Activated T-cell treated with anti-CD3 and anti-CD28 coated beads, Interleukin-2, amount 50 U/mL, for 24 hours (primary cell): ENCODE results near the gene FBXO11.

Experiments used
- DNase-seq: peaks from one replicate; pipeline ENCODE4 v3.0.0-alpha.2; 2020
- H3K27ac Mint-ChIP-seq: 2 replicates; pipeline ENCODE4 v1.8.0; 2020; ENCODE audit warnings: mild to moderate bottlenecking, mixed read lengths
- H3K27me3 Mint-ChIP-seq: 2 replicates; pipeline ENCODE4 v1.8.0; 2020; ENCODE audit warnings: mixed read lengths
- H3K36me3 Mint-ChIP-seq: 2 replicates; pipeline ENCODE4 v1.8.0; 2020; ENCODE audit warnings: low read depth, mixed read lengths
- H3K4me1 Mint-ChIP-seq: 2 replicates; pipeline ENCODE4 v1.8.0; 2020; ENCODE audit warnings: low read depth, mixed read lengths
- H3K4me3 Mint-ChIP-seq: 2 replicates; pipeline ENCODE4 v1.8.0; 2020; ENCODE audit warnings: mild to moderate bottlenecking, moderate library complexity, mixed read lengths
- H3K9me3 Mint-ChIP-seq: 2 replicates; pipeline ENCODE4 v1.8.0; 2020; ENCODE audit warnings: mixed read lengths

FBXO11 gene

GRCh38 chr2:47801118-47801517 is 105.2 kb downstream of the FBXO11 start:
- peaks cover 100% of the 10 kb centered on the region for H3K36me3 Mint-ChIP-seq
- H3K27me3 Mint-ChIP-seq: no peaks in the 10 kb centered on the region
- DNase-seq: no peak
- peaks cover 8% of the 10 kb centered on the region for H3K9me3 Mint-ChIP-seq
- peaks cover 5% of the 10 kb centered on the region for H3K4me1 Mint-ChIP-seq
- H3K27ac Mint-ChIP-seq: no peak overlapping the region
- H3K4me3 Mint-ChIP-seq: no peak overlapping the region

GRCh38 chr2:47799031-47799609 is 107.2 kb downstream of the FBXO11 start:
- Mint-ChIP-seq H3K4me3 (no peak overlapping the region), H3K36me3 (peaks cover 99% of the 10 kb centered on the region), H3K27me3 (no peaks in the 10 kb centered on the region), H3K27ac (peak overlapping the region; percentile 31), H3K9me3 (peaks cover 8% of the 10 kb centered on the region), H3K4me1 (peaks cover 8% of the 10 kb centered on the region)
- no peak for DNase-seq

GRCh38 chr2:47798631-47799030 is 107.7 kb downstream of the FBXO11 start:
- H3K4me3 Mint-ChIP-seq: no peak overlapping the region
- peaks cover 7% of the 10 kb centered on the region for H3K9me3 Mint-ChIP-seq
- DNase-seq: no peak
- peaks cover 98% of the 10 kb centered on the region for H3K36me3 Mint-ChIP-seq
- peaks cover 8% of the 10 kb centered on the region for H3K4me1 Mint-ChIP-seq
- H3K27ac Mint-ChIP-seq: peak overlapping the region; percentile 31
- no peaks in the 10 kb centered on the region for H3K27me3 Mint-ChIP-seq

DNA sequence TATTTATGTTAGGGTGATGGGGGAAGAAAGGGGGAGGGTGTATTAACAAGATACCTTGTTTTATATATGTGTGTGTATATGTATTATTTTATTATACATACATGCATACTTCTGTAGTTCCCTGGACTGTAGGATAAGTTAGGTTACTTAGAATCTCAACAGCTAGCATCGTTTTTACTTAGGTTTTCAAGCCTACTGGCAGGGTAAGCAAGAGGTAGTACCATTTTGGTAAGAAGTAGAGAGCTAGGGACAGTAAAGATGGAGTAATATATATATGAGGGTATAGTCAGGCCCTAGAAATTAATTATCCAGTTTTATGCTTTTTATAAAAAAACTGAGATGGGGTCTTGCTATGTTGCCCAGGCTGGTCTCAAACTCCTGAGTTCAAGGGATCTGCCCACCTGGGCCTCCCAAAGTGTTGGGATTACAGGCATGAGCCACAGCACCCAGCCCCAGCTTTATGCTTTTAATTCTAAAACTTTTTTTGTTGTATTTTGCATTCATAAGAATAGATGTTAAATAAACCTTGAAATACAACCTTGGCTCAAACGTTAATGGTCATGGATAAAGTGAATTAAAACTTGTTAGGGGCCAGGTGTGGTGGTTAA is 110.1 kb downstream of the FBXO11 start:
- Mint-ChIP-seq H3K27ac (no peak overlapping the region), H3K9me3 (no peaks in the 10 kb centered on the region), H3K27me3 (no peaks in the 10 kb centered on the region), H3K36me3 (peaks cover 94% of the 10 kb centered on the region), H3K4me3 (no peak overlapping the region), H3K4me1 (peaks cover 11% of the 10 kb centered on the region)
- no peak for DNase-seq

- H3K36me3 Mint-ChIP-seq: peaks cover 62% of the 10 kb centered on the region
- no peak for DNase-seq
- H3K4me3 Mint-ChIP-seq: peak overlapping the region; percentile 89
- no peaks in the 10 kb centered on the region for H3K9me3 Mint-ChIP-seq
- H3K27me3 Mint-ChIP-seq: no peaks in the 10 kb centered on the region
- H3K27ac Mint-ChIP-seq: peak overlapping the region; percentile 78
- peaks cover 42% of the 10 kb centered on the region for H3K4me1 Mint-ChIP-seq
Observed at GRCh38 chr2:47785986-47786385, 120.3 kb downstream of the FBXO11 start.

DNA sequence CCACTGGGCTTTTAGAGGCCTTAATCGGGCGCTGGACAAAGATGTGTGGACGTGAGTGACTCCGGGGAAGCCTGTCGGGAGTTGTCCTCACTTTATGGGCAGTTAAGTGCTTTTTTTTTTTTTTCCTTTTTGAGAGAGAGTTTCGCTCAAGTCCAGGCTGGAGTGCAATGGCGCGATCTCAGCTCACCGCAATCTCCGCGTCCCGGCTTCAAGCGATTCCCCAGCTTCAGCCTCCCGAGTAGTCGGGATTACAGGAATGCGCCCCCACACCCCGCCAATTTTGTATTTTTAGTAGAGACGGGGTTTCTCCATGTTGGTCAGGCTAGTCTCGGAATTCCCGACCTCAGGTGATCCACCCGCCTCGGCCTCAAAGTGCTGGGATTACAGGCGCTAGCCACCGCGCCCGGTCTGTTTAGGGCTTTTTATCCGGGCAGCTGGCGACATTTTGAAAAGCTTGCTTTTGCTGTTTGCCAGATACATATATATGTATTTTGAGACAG is 121.9 kb downstream of the FBXO11 start:
- Mint-ChIP-seq H3K4me3 (peak overlapping the region; percentile 89), H3K36me3 (peaks cover 47% of the 10 kb centered on the region), H3K27ac (peak overlapping the region; percentile 94)

GRCh38 chr2:47783486-47784351 is 122.6 kb downstream of the FBXO11 start:
- peaks cover 32% of the 10 kb centered on the region for H3K4me1 Mint-ChIP-seq
- no peaks in the 10 kb centered on the region for H3K9me3 Mint-ChIP-seq
- DNase-seq: peak; percentile 75
- no peaks in the 10 kb centered on the region for H3K27me3 Mint-ChIP-seq
- H3K27ac Mint-ChIP-seq: peak overlapping the region; percentile 94
- H3K4me3 Mint-ChIP-seq: peak overlapping the region; percentile 89
- H3K36me3 Mint-ChIP-seq: peaks cover 41% of the 10 kb centered on the region

More for the DNA sequence above, 121.9 kb downstream of the FBXO11 start:
- Mint-ChIP-seq H3K4me1 (peaks cover 33% of the 10 kb centered on the region), H3K9me3 (no peaks in the 10 kb centered on the region), H3K27me3 (no peaks in the 10 kb centered on the region)
- no peak for DNase-seq

GRCh38 chr2:47782671-47783485 is 123.4 kb downstream of the FBXO11 start, which contains the start of gene MSH6:
Gene MSH6 (plus strand): TSS chr2:47783145. CDS start chr2:47783234, 89 bp downstream.
- H3K9me3 Mint-ChIP-seq: no peaks in the 10 kb centered on the region
- no peaks in the 10 kb centered on the region for H3K27me3 Mint-ChIP-seq
- H3K36me3 Mint-ChIP-seq: peaks cover 41% of the 10 kb centered on the region
- H3K4me1 Mint-ChIP-seq: peaks cover 32% of the 10 kb centered on the region
- DNase-seq: peak; percentile 92
- peak within 1 kb of the TSS; percentile 89 for H3K4me3 Mint-ChIP-seq
- peak within 1 kb of the TSS; percentile 94 for H3K27ac Mint-ChIP-seq

GRCh38 chr2:47782381-47782670 is 124.0 kb downstream of the FBXO11 start:
- Mint-ChIP-seq H3K27ac (peak overlapping the region; percentile 88), H3K36me3 (peaks cover 36% of the 10 kb centered on the region), H3K9me3 (no peaks in the 10 kb centered on the region), H3K27me3 (no peaks in the 10 kb centered on the region), H3K4me3 (peak overlapping the region; percentile 78), H3K4me1 (peaks cover 28% of the 10 kb centered on the region)
- no peak for DNase-seq

DNA sequence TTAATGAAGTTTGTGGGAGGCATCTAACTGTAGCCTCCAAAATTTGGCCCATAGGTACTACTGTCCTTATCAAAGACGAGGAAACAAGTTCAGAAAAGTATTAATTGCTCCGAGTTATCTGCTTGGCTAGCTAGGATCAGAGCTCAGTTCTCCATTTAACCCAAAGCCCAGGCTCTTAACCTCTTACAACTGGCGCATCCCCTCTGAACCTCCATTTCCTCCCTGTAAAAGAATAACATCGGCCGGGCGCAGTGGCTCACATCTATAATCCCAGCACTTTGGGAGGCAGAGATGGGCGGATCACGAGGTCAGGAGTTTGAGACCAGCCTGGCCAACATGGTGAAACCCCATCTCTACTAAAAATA is 126.9 kb downstream of the FBXO11 start:
- no peak overlapping the region for H3K4me3 Mint-ChIP-seq
- no peak for DNase-seq
- H3K4me1 Mint-ChIP-seq: peaks cover 5% of the 10 kb centered on the region
- H3K36me3 Mint-ChIP-seq: peaks cover 9% of the 10 kb centered on the region
- H3K9me3 Mint-ChIP-seq: no peaks in the 10 kb centered on the region
- no peak overlapping the region for H3K27ac Mint-ChIP-seq
- H3K27me3 Mint-ChIP-seq: no peaks in the 10 kb centered on the region

- Mint-ChIP-seq H3K9me3 (no peaks in the 10 kb centered on the region), H3K4me3 (no peak overlapping the region), H3K27ac (no peak overlapping the region), H3K36me3 (peaks cover 3% of the 10 kb centered on the region), H3K4me1 (peaks cover 2% of the 10 kb centered on the region), H3K27me3 (no peaks in the 10 kb centered on the region)
- no peak for DNase-seq
Observed at GRCh38 chr2:47778698-47779425, 127.4 kb downstream of the FBXO11 start.

DNA sequence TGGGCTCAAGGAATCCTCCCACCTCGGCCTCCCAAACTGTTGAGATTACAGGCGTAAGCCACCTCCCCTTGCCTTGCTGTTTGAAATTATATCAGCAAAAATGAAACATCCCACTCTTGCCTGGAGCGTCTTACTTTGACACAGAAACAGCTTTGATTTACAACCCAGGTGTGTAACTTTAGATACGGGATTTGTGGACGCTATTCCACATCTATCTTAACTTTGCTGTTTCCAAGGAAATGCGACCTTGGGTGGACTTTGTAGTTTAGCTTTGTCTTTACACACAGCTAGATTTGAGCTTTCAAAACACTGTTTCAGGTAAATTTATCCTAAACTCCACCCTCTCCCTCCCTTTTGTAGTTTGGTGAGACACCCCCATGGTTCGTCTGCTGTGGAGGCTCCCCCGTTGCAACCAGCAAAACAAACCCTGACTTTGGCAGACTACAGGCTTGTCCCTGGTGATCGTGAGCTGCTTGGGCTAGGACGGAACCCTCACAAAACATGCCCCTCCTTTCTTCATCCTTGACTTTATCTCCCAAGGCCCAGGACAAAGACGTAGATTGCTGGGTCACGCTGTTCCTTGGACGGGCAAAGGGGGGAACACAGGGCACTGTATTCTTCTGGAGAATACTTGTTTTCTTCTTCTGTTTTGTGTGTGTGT is 128.9 kb downstream of the FBXO11 start:
- no peak overlapping the region for H3K27ac Mint-ChIP-seq
- H3K4me1 Mint-ChIP-seq: peaks cover 2% of the 10 kb centered on the region
- H3K36me3 Mint-ChIP-seq: no peaks in the 10 kb centered on the region
- no peaks in the 10 kb centered on the region for H3K27me3 Mint-ChIP-seq
- no peak overlapping the region for H3K4me3 Mint-ChIP-seq
- DNase-seq: no peak
- H3K9me3 Mint-ChIP-seq: no peaks in the 10 kb centered on the region

GRCh38 chr2:47774567-47774966 is 131.7 kb downstream of the FBXO11 start:
- Mint-ChIP-seq H3K4me3 (no peak overlapping the region), H3K4me1 (no peaks in the 10 kb centered on the region), H3K27ac (no peak overlapping the region), H3K9me3 (no peaks in the 10 kb centered on the region), H3K36me3 (no peaks in the 10 kb centered on the region), H3K27me3 (no peaks in the 10 kb centered on the region)
- DNase-seq: no peak
